NCI-H2029 treated with DMSO at 0.1 percent for 48 hours (cell line): ENCODE results near the gene TULP4.

ENCODE experiments used
- DNase-seq: peaks from one replicate; lab custom pipeline; 2025; lab: John Stamatoyannopoulos, UW

The TULP4 gene, protein sequence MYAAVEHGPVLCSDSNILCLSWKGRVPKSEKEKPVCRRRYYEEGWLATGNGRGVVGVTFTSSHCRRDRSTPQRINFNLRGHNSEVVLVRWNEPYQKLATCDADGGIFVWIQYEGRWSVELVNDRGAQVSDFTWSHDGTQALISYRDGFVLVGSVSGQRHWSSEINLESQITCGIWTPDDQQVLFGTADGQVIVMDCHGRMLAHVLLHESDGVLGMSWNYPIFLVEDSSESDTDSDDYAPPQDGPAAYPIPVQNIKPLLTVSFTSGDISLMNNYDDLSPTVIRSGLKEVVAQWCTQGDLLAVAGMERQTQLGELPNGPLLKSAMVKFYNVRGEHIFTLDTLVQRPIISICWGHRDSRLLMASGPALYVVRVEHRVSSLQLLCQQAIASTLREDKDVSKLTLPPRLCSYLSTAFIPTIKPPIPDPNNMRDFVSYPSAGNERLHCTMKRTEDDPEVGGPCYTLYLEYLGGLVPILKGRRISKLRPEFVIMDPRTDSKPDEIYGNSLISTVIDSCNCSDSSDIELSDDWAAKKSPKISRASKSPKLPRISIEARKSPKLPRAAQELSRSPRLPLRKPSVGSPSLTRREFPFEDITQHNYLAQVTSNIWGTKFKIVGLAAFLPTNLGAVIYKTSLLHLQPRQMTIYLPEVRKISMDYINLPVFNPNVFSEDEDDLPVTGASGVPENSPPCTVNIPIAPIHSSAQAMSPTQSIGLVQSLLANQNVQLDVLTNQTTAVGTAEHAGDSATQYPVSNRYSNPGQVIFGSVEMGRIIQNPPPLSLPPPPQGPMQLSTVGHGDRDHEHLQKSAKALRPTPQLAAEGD (N-terminal part only)

DNA sequence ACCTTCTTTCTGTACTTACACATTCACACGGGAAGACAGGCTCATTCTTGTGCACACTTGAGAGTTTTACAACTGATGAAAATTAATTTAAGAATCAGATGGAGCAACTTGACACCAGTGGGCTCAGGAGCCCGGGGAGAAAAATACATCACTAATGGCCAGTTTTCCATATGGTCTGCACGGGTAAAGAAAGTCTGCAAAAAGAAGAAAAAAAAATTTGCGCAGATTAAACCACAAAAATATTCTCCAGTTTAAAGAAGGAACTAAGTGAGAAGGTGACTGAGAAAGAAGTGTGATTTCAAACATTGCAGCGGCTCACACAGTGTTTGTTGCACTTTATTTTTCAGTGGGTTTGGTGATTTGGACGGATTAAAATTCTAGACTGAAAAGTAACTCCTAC, at the start of gene TULP4:
TSS of gene TULP4 (plus strand) at position 301 of the 400 bp plus-strand sequence. CDS start 1,552 bp downstream, outside the sequence.
- DNase-seq = no peak

DNA sequence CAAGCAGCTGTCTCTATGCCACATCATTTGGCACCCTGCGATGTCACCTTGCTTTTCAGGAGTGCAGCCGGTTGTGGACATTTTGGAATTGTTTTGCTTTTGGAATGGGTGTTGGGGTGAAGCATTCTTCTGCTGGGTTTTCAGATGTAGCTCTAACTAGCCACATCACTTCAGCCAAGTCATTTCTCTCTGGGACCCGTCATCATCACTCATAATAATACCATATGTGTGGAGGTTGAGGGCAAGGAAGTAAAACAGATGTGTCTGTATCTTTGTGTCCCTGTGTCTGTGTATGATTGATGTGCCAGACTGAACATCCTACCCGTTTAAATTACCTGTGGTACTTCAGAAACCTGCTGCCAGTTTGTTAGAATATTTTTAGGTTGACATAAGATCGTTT, 49.5 kb upstream of the TULP4 start:
- no peak for DNase-seq

DNA sequence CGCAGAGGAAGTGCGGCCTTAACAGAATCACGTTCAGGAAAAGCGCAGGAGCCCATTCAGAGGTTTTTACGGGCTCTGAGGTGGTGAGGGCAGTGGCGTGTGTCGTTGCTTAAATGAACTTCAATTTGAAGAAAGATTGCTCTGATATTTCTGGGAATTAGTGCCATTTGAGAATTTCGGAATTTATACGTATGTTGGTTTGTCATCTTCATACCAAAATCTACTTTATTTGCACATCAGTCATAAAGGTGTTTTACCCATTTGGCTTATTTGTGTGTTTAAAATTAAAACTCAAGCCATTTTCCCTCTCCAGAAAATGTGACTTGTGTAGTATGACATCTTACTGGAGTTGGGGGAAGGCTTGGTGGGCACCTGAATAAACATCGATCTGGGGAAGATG, 48.1 kb upstream of the TULP4 start:
- no peak for DNase-seq

DNA sequence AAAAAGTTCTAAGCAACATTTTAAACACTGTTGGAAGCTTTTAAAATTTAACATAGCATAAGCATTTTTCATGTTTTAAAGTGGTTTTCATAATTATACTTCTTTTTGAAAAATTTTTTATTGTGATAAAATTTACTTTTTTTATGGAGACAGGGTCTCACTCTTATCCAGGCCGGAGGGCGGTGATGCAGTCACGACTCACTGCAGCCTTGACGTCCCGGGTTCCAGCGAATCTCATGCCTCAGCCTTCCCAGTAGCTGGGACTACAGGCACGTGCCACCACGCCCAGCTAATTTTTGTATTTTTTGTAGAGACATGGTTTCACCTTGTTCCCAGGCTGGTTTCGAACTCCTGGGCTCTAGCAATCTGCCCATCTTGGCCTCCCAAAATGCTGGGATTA, 46.1 kb upstream of the TULP4 start:
- no peak for DNase-seq

DNA sequence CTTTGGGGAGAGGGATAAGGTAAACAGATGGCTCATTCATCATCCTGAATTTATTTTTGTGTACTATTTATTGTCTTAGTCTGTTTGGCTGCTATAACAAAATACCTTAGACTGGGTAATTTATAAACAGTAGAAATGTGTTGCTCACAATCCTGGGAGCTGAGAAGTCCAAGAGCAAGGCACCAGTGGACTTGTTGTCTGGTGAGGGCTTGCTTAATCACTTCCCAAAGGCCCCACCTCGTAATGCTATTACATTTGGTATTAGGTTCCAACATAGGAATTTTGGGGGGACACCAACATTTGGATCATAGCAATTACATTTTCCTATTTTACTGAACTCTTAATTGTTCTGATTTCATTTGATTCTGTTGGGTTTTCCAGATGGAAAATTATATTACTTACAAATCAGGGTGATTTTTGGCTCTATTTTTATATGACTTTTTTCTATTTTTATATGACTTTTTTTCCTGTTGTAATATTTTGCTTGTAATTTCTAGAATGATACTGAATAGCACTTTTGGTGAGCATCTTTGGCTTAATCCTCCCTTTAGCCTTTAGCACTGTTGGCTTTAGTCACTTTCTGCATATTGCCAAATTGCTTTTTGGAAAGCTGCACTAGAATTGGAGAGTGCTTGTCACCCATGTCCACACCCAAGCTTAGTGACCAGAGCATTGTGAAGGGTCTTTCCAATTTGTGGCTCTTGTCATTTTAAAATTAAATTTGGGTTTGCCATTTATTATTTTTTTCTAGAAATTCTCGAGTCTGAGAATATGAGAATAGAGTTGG, 43.7 kb upstream of the TULP4 start:
- no peak for DNase-seq

DNA sequence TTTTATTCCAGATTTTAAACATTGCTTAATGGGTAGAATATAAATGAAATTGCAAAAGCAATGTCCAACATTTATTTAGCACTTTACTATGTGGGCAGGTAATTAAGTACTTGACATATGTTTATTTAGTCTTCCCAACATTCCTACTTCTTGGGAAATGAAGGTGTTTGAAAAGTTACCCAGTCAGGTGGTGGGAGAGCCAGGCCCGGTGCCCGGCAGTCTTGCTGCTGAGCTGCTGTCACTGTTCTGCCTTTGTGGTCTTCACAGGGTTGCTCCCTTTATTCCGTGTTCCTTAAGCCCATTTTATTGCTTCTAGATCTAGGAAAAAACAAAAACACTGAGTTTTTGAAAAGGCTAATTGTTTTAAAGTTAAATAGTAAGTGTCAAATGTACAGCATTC, 42.6 kb upstream of the TULP4 start:
- no peak for DNase-seq

DNA sequence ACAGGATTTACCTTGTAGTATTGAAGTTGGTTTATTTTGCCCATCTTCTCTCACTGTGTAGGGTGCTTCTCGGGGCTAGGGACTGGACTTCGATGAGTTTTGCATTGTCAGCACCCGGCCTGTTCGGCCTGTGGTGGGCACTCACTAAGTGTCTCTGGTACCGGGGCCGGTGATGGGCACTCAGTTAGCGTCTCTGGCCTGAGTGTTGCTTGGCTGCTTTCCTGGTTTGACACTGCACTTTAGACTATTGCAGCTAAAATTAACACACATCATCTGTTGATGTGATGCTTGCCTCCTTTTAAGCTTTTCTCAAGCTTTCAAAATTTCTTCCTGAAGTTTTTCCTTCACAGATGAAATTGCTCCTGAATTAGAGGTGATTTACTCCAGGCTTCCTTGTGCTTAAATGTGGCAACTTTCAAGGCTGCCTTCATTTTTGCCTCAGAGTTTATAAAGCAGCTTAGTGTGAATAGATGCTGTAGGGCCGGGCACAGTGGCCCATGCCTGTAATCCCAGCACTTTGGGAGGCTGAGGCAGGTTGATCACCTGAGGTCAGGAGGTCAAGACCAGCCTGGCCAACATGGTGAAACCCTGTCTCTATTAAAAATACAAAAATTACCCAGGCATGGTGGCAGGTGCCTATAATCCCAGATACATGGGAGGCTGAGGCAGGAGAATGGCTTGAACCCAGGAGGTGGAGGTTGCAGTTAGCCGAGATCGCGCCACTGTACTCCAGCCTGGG, 41.7 kb upstream of the TULP4 start:
- DNase-seq = no peak

DNA sequence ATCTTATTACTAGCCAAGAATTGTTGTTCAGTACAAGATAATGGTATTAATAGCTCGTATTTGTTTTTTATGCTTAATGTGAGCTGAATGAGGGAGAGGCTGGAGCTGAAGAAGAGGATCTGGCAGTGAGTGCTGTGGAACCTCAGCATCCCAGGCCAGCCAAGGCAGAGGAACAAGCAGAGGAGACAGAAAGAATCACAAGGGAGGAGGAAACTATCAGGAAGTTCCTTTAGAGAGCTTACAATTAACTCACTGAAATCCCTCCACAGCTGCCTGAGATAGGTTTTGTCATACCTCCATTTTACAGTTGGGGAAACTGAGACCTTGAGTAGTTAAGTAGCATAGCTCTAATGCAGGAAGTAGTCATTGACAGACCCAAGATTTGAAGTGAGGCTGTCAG, 39.9 kb upstream of the TULP4 start:
- DNase-seq = no peak

DNA sequence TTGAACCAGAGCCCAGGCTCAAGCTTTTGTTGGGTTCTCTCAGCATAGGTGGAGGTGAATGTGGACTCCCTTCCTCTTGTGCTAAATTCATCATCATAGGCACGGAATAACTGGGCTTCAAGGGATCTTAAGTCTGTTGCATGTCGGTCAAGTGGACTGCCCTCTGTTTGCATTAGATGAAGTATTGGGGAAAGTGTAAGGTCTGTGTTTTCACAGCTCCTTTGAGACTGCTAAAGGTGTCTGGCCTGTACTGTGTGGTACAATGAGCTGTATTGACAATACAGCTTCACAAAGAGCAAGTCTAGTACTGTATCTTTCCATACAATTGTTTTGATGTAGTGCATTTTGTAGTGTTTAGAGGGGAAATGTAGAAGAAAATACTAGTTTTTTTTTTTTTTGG, 34.3 kb upstream of the TULP4 start:
- DNase-seq = no peak

DNA sequence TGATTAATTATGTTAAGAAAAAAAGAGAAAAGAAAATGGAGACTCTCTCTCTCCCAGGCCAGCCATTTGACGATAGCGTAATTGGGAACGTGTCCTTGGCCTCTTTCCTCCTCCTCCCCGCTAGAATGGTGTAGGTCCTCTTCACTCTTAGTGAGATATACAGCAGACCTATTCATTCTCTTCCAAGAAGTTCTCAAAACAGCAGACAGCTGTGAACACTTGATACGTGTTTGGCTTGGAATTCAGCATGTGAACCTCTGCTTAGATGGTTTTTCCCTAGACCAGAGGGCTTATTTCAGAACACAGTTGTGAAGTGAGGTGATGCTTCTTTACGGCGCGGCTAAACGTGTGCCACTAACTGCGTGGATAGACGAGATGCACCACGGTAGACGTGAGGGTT, 32.6 kb upstream of the TULP4 start:
- no peak for DNase-seq

DNA sequence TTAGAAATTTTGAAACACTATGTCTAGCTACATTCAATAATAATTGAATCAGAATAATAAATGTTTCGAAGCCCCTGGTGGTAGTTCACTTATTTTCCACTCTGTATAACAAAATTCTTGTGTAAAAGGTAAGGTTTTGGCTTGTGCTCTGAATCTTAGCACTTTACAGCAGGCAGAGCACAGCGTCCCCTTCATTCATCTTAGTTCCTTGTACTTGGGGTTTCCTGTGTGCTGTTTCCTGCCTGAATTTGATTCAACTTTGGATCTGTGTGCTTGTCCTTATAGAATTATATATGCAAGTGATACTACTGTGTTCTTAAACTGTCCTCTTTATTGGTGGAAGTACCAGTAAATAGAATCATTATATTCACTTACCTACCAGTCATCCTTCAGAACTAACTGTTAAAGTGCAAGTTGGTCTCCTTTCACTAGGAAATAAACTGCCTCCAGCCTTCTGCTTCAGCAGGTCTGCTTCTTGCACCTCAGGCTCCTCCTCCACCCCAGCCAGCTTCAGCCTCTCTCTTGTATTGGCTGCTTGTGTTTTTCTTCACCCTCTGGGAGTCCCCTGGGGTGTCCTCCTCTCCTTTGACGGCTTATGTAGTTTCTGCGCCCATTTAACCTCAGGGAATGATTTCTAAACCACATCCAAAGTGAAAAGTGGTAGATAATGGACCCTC, 28.8 kb upstream of the TULP4 start:
- no peak for DNase-seq

DNA sequence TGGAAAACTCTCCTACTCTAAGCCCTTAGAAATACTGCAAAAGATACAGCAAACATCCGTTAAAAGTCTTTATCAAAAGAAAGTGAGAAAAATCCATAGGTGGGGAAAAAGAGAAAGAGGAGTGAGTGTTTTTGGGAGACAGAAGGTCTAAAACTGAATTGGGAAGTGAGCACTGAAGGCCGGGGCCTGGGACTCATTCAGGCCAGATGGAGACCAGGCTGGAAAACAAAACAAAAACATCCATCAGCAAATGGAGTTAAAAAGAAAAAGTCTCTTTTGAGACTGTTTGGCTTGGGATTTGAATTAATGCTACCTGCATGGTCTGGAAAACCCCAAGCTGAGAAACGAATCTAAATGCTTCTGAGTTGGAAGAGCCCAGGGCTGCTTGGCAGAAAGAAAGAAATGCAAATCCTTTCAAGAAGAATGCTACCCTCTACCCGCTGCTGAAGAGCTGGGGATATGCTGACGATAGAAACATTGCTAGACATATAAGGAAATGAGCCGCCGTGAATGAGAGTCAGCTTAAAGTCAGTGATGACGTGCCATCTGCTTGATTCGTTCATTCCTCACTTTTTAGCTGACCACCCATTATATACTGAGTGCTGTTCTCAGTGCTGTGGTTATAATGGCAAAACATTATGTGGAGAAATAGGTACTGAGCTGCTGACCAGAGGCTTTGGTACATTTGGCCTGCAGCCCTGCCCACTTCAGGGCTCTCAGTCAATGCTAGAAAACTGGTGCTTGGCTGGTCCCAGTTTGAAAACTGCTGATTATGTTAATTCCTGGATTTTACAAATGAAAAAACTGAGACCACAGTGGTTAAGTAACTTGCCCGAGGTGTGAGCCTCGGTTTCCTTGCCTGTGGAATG, 28.0 kb upstream of the TULP4 start:
- DNase-seq = peak; percentile 33

DNA sequence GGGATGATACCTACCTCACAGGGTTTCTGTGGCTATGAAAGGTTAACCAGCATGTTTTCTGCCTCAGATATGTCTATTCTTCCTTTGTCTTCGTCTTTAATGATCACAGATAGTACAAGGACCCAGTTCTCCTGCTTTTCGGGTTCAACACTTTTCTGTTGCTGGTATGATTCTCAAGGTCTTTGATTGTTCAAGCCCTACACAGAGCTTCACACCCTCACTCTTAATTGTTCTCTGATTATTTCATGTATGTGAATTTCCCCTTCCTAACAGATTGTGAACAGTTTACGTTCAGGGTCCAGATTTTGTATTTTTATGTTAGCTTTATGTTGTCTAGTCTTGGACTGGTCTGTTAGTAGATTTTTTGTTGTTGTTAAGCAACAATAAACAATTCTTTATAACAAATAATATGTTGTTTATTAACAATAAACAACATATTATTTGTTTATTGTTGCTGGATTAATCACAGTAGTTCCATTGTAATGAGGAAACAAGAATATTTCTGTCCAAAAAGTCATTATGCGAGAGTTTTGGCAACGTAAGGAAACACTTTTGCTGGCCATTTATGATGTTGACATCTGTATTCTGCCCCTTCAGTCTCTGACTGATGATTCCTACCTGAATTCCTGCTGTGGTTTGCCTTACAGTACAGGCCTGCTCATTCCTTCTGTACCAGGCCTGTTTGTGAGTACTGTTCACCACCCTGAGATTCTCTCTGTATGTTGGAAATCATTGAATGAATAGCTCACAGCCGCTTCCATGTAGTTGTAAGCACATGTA, 27.2 kb upstream of the TULP4 start:
- no peak for DNase-seq

DNA sequence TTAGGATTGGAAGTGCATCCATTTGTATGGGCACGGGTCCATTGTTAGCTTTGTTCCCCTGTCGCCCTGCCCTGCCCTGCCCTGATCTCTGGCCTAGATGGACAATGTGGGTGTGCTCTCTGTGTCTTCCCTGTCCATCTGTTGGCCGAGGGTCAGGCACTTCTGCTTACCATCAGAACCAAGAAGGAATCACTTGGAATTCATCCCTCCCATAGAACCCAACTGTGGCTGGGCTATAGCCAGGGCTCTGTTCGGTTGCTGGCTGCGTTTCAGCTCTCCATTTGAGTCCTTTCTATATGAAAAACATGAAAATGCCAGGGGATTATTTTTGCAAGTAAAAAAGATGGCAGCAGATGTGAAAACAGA, 26.6 kb upstream of the TULP4 start:
- no peak for DNase-seq

DNA sequence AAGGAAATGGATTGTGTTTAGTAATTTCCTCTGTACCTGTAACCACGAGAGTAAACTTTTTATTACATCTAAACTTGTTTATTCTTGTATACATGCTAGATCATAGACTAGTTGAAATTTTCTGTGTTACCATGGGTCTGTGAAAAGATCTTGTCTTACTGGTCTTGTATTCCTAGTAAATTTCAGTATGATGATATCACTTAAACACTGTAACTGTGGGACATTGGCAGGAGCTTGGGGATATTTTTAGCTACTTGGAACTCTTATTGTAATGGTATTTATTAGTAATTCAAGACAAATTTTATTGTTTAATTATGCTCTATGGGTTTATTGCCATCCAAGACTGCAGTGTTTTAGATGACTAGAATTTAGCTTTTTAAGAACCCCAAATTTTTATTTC, 25.9 kb upstream of the TULP4 start:
- DNase-seq = no peak

DNA sequence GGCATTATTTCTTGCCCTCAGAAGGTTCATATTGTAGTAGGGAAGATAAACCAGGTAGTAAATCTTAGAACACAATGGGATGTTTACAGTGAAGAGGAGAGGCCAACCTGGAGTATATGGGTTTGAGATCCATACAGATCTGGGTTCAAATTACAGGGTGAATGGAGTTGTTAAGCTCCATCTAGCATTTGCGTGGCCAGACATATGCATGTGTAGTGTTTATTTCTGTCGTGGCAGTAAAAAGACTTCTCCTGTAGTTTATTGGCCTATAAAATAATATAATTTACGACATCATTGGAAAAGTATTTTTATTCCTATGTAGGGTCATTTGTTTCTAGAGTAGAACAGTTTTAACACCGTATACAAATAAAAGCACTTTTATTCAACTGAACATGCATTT, 25.2 kb upstream of the TULP4 start:
- no peak for DNase-seq

DNA sequence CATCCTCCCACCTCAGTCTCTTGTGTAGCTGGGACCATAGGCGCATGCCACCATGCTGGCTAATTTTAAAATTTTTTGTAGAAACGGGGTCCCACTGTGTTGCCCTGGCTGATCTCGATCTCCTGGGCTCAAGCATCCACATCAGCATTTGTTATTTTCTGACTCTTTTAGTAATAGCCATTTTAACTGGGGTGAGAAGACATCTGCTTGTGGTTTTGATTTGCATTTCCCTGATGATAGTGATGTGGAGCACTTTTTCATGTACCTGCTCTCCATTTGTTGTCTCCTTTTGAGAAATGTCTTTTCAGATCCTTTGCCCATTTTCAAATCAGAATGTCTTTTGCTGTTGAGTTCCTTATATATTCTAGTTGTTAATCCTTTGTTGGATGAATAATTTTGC, 22.2 kb upstream of the TULP4 start:
- no peak for DNase-seq

DNA sequence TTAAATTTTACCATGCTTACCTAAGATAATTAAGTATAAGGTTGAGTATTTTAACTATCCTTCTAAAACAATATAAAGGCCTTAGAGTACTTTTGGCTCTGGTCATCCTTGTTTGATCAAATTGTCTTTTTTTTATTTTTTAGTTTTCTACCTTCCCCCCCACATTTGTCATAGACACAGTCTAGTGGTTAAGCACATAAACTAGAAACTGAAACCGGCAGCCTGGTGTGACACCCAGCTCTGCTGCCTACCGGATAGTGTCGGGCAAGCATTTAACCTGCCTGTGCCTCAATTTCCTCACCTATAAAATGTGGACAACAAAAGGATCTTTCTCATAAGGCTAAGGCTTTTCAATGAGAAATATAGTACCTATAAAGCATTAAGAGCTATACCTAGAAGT, 21.6 kb upstream of the TULP4 start:
- peak; percentile 49 for DNase-seq

DNA sequence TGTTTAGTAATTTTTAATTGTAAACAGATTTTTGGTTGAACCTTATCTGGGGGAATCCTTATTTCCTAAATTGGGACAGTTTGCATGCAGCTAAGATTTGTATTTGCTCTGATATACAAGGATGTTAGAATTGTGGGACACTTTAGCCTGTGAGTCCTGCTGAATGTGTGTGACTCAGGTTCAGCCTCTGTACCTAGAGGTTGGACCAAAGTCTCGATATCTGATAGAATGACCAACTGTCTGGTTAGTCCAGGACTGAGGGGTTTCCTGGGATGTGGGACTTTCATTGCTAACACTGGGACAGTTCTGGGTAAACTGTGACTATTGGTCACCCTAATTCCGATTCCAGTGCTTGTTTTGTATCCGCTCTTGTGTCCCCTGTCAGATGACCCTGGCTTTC, 20.2 kb upstream of the TULP4 start:
- no peak for DNase-seq

DNA sequence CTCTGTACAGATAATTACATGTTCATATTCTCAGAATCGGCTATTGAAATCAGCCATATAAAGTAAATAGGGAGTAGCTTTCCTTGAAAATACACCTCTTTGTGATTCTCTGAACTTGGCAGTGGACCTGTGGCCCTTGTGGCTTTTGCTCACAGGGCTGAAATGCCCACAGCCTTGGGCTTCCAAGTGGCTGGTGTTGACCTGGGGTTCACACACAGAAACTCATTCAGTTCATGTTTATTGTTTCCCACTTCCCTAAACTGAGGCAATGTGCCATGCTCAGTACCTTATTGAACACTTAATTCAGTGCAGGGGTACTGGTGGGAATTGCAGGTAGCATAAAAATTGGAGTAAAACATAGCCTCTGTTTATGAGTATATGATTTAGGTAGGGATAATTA, 19.1 kb upstream of the TULP4 start:
- DNase-seq = no peak
